IPS-11a (cell line): Measurements from ENCODE around the gene ATP1A1.

Experiments used
- H3K4me3 ChIP-seq: one replicate; pipeline ENCODE4 v1.5.1; 2013; ENCODE audit warnings: low read depth, low read length, control low read depth

Gene ATP1A1

DNA sequence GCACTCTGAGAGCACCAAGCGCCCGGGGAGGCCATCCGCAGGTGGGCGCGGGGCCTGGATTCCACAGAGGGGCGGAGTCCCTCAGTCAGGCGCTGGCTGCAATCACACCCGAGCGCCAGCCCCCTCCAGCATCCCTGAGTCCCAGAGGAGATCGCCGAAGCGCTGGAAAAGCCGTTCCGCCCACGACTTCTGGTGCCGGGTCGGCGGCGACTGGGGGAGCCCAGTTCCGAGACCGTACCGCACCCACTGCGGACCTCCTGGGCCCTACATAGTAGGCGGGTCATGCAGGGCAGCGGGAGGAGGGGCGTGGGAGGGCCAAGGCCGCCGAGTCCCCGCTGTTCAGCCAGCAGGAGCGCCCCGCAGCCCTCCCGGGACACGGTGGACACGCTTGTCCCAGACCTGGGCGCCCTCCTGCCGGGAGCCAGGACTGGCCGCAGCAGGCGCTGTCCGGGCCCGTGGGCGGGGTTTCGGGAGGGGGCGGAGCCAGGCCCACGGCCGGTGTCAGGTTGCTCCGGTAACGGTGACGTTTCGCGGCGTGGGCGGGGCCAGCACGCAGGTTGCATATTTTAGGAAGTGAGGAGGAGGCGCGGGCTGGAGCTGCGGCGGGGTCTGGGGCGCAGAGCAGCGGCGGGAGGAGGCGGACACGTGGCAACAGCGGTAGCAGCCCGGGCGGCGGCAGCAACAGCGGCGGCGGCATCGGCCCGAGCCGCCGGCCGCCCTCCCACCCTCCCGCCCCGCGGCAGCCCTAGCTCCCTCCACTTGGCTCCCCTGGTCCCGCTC lies at the start of gene ATP1A1:
ATP1A1 (plus strand) TSS at position 594 of the 780 bp plus-strand sequence. CDS start 268 bp downstream, outside the sequence.
- H3K4me3 ChIP-seq, result peak within 1 kb of the TSS; percentile 73

DNA sequence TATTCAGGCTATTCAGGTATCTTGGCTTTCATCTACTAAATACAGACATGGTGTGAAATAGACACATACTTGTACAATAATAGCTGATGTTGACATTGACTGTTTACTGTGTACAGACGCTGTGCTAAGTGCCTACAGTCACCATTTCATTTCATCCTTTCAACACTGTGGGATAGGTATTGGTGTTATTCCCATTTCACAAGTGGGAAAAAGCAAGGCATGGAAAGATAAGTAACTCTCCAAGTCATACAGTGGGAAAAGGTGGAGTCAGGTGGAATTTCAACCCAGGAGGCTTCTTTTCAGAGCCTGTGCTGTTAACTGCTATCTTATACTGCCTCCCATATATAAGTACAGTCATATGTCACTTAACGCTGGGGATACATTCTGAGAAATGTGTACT lies 49.6 kb upstream of the ATP1A1 start:
- no peak overlapping the region for H3K4me3 ChIP-seq

DNA sequence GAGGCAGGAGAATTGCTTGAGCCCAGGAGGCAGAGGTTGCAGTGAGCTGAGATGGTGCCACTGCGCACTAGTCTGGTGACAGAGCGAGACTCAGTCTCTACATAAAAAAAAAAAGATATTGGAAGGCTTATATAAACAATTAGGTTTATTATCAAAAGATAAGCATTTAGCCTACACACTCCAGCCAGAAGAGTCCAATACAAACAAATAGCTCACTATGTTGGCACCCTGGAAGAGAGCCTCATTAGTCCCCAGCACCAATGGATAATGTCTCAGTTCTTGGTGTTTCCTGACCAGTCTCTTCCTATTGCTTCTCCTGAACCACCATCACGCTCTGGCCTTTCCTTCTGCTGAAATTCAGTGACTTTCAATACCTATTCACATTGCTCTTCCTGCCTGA lies 48.6 kb upstream of the ATP1A1 start:
- H3K4me3 ChIP-seq, result no peak overlapping the region

DNA sequence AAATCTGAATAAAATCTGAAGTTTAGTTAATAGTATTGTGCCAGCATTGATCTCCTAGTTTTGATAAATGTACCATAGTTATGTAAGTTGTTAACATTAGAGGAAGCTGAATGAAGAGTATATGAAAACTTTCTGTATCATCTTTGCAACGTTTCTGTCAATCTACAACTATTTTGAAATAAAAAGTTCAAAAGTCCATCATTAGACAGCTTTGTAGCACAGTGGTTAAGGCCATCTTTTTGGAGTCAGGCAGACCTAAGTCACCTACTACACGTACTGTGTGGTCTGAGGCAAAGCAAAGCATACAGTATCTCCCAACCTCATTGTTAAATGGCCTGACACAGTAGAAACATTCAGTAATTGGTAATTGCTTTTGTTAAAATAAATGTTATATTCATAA lies 47.9 kb upstream of the ATP1A1 start:
- H3K4me3 ChIP-seq, result no peak overlapping the region

DNA sequence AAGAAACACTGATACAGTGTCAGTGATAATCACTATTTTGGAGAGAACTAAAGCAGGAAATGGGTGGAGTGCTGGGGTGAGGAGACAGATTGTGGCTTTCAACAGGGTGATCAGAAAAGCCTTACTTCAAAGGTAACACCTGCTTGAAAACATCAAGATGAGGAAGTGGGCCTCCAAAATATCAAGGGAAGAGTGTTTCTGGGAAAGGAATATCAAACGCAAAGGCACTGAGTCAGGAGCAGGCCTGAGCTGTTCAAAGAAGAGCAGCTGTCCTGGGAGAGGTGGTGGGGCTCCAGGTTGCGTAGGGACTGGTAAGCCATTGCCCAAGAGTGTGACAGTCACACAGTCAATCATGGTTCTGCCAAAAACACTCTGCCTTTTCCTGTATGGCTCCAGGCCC lies 47.1 kb upstream of the ATP1A1 start:
- no peak overlapping the region for H3K4me3 ChIP-seq

DNA sequence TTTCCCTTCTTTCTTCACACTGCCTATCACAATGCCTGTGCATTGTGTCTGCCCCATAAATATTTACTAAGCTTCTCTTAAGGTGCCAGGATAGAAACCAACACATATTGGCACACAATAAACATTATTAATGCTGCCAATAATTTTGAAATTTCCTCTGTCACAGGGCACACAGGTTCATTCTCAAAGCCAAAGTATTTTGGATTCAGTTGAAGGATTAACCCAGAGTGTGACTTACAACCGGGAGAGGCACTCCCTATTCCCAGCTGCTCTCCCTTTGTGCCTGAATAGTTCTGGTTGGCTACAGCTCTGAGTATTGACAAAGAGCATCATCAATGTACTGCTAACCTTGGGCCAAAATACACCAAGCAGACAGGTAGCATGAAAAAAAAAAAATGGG lies 46.6 kb upstream of the ATP1A1 start:
- H3K4me3 ChIP-seq, result no peak overlapping the region

DNA sequence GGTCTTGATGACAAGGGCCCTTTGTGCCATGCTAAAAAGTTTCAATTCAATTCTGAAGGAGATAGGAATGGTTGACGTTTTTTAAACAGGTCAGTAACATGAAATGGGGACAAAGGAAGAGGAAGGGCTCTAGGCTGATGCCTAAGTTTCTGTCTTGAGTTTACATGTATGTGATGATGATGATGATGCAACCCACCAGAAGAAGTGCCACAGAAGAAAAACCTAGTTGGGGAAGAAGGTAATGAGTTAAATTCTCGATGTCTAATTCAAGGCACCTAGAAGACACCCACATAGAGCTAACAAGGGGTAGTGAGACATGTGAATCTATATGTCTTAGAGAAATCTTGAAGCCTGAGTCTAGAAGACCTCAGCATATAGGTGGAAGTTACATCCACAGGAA lies 44.4 kb upstream of the ATP1A1 start:
- no peak overlapping the region for H3K4me3 ChIP-seq

DNA sequence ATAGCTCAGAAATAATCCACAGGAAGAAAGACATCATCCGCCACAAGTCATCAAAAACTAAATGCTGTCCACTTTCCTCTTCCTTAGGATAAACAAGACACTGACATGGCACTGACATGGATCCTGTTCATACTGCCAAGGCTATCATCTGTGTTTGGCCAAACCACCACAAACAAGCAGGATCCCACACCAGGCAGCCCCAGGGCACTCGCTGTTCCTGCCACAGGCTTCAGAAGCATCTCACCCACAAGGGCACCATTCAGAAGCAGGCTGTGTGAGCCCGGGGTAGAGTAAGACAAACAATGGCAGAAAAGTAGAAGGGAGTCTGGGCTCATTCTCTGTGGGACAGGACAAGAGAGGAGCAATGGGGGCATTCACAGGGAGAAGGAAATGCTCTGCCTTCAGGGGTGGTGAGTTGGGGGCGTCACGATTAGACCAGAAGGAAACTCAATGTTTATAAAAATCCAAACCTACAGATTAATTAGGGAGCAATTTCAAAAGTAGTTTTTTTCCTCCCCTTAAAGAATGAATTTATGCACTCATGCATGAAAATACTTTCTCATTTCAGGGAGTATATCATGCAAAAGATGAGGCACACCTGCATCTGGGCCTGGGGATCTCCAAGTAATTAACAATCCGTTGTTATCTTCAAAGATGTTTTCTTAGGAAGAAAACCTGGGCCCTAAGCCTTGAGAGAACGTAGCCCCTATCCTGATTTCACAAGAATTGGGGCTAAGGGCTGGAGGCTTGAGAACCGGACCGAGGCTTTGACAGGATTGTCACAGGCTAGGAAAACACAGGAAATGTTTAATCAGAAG lies 43.3 kb upstream of the ATP1A1 start:
- no peak overlapping the region for H3K4me3 ChIP-seq

DNA sequence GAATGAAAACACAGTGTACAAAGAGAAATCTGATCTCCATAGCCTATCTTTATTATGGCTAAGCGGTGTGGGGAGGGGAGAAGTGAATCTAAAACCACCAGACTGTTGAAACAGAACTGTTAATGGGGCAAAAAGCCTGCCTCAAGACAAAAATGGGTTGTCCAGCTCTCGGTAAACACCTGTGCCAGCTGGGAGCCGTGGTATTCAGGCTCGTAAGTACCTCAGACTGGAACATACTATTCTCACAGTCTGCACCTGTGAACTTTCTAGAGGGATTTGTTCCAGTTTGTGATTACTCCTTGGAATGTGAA lies 42.7 kb upstream of the ATP1A1 start:
- no peak overlapping the region for H3K4me3 ChIP-seq

DNA sequence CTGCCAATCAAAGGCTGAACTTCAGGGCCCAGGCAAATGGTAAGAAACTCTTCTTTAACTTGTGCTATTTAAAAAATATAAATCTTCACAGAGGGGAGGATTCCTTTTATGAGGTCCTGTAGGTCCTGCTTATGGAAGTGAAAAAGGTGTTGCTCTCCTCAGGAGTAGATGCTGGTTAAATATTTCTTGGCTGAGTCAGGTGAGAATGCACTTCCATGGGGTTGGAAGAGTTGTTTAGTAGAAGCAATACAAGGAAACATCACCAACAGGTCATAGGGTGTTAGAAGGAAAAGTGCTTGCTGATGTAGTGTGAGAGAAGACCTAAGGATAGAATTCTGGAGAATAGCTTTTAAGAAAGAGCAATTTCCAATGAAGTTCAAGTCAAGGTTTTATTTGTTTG lies 42.2 kb upstream of the ATP1A1 start:
- no peak overlapping the region for H3K4me3 ChIP-seq

DNA sequence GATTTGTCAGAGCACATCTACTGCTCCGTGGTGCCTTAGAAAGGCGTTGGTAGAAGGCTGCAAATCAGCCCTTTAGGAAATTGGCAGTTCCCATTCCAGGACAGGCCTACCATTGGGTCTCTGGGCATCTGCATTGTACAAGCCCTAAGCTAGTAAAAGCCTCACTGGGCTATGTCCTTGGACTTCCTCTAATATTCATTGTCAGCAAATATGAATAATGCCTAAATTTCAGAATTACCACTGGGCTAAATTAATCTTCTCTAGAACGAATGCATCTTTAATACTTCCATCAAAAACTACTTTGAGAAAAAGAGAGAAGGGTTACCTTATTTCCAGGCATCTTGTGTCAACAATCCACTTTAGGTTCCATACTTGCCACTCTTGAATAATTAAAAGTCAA lies 41.5 kb upstream of the ATP1A1 start:
- no peak overlapping the region for H3K4me3 ChIP-seq

DNA sequence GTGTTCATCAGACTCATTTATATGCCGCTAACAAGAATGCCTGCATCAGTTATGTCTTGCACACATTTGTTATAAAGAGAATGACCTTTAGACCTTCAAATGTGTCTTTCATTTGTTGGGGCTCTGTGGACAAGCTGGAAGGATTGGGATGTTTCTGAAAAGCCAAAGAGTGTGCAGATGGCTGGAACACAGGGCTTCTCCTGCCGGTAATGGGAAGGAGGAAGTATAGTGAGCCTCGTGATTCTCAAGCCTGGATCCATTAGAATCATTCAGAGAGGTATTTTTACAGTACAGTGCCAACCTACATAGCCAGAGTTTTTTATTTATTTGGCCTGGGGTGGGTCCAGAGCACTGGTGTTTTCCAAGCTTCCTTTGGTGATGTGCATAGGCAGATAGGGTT lies 40.6 kb upstream of the ATP1A1 start:
- no peak overlapping the region for H3K4me3 ChIP-seq

DNA sequence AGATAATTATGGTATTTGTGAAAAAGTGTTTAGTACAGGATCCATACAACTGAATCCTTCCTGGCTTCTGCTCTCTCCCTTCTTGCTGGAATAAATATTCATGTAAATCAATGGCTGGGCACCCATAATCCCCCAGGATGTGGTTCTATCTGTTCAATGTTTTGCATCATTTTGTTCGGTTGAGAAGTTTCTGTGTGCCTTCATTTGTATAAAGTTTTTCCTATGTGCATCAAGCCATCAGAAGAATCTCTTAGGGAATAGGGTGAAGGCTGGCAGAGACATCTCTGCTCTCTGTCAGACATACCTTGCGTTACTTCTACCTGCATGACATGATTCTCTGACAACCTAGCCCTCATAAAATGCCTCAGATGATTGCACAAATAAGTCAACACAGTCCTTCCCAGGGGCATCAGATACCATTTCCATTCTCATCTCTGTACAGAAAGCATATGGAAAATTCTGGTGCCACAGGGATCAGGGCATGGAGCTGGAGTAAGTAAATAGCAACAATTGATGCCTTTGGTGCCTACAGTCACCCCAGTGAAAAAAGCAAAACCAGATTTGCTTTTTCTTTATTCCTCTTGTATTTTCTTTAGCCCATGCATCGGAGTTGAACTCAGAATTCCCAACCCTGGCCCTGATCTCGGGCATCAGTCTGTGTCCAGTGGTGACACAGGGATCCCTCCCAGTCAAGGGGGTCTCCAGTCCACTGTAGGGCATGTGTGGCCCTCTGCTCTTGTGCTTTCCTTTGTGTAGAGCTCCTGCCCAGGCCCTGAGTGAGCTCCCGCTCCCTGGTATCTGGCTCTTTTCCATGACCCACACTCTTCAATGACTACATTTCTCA lies 39.7 kb upstream of the ATP1A1 start:
- no peak overlapping the region for H3K4me3 ChIP-seq

DNA sequence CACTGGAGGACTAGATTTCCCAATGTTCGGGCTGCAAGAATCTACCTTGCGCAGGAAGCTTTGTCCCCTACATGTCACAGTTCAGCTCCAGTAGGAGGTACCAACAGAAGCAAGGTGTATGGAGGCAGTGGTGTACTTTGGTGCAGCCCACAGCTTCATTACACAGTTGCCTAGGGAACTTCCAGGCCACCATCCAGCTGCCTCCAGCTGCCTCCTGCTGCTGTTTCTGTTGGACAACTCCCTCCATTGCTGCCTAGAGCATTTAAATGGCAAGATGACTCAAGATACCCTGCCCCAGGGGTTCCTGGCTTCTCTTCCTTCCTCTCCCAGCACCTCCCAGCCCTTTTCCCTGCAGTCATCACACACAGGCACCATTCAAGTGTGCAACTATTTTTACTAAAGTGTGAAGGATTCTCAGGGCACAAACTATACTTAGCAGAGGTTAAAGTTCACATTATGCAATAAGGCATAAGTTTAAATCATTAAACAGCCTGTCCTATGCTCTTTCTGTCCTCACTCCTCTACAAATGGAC lies 39.0 kb upstream of the ATP1A1 start:
- no peak overlapping the region for H3K4me3 ChIP-seq

DNA sequence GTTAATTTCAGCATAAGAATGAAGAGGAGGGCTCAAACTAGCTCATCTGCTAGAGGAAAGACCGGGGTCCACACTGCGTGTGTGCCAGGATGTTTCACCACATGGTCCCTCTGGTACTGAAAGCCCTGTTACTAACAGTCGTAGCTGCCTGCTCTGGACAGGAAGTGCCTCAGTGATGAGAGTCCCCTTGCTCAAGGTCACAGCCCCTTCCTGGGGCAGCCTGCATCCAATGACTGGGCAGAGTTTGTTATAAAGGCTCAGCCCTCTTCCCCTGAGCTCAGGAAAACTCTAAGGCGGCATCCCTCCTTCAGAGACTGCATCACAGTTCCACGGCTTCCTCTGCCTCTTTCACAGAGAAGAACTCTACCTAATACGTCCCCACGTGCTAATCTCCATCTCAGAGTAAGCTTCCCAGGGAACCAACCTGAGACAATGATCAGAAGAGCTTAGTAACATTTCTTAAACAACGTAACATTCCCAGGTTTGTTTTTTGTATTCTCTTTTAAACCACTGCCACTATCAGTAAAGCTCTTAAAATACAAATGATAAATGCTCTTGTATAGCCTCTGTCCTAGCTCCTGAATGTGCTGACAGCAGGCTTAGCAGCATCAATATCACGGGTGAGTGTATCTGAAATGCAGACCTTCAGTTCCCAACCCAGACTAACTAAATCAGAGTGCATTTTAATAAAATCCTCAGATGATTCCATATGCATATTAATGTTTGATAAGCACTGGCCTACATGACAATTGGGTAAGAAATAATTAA lies 38.0 kb upstream of the ATP1A1 start:
- H3K4me3 ChIP-seq, result no peak overlapping the region

DNA sequence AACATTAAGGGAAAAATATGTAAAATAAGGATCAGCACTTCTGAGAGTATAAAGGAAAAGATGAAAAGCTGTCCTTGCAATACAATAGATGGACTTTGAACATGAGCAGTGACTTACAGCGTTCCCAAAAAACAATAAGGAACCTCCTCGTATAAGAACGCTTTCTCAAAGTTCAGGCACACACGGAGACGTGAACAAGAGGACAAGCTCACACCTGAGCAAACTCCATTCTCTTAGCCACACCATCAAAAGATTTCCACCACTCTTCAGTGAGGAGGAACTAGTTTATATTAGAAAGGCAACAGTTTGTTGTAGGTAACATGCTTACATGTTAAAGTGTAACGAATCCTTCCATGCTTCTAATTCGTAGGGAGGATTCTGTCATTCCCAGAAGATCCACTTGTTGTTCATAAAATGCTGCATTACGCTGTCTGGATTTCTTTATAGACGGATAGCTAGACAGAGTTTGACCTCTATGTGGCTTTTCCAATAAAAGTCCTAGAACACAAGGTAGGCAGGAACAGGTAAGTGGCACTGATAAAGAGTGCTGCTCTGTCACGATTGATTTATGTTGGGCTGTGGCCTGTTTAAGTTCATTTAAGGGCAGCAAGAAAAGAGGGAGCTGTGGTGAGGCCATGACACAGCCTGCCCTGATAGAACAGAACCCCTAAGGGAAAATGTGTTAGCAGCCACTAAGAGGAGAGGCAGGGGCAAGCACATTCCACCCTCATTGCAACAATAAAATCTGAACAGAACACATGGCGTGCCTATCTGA lies 37.0 kb upstream of the ATP1A1 start:
- no peak overlapping the region for H3K4me3 ChIP-seq

DNA sequence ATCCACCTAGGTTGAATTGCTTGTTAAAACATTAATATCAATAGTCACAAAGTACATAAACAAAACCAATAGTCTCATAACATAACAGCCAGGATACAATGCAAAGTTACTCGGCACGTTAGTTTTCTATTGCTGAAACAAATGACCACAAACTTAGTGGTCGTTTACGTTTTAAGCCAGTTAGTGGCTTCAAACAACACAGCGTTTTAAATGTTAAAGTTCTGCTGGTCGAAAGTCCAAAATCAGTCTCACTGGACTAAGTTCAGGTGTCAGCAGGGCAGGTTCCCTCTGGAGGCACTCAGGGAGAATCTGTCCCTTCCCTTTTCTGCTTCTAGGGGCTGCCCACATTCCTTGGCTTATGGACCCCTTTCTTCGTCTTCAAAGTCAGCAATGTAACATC lies 35.6 kb upstream of the ATP1A1 start:
- no peak overlapping the region for H3K4me3 ChIP-seq

DNA sequence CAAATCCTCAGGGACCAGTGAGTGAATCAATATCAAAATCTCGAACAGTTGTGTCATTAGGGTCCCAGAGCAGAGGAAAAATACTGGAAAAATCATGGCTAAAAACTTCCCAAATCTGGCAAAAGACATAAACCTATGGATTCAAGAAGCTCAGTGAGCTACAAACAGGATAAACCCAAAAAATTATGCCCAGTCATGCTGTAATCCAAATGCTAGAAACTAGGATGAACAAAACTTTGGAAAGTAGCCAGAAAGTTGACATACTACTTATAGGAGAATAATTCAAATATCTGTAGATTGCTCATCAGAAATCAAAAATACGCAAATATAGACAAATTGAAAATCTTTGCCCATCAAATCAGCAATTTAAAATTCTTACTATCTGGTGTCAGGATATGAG lies 34.6 kb upstream of the ATP1A1 start:
- H3K4me3 ChIP-seq, result no peak overlapping the region

DNA sequence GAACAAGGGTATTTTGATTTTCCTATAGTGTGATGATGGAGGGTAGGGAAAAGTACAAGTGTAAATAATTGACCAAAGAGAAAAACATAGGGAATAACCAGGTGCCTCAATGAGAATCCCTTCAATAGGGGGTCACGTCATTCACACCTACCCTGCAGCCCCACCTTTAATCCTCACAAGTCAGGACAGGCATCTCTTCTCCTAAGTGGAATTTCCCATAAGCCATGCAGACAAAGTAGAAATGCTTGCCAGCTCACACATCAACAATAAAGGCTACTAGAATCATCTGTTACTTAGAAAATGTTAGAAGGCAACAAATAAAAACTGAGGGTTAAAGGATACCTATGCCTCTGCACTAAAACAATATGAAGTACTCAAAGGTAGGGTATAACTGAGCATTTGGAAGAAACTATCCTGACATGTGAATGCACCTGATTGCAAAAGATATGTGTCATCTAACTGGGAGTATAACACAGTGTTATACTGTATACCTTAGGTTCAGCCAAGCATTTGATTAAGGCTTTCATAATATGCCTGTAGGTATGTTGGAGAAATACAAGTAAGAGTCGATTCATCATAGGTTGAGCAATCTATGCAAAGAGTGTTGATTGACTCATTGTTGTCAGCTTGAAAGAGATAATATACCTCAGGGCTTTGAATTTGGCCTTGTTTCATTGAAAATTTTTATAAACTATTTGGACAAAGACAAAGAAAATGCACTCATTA lies 32.4 kb upstream of the ATP1A1 start:
- no peak overlapping the region for H3K4me3 ChIP-seq
